Activated CD4-positive, CD25-positive, alpha-beta regulatory T cell (primary cell): ENCODE data around the gene ASPSCR1.

Source experiments
- DNase-seq, 4 experiments: peaks; one replicate each; lab custom pipeline; 2025; lab: John Stamatoyannopoulos, UW

ASPSCR1 gene

DNA sequence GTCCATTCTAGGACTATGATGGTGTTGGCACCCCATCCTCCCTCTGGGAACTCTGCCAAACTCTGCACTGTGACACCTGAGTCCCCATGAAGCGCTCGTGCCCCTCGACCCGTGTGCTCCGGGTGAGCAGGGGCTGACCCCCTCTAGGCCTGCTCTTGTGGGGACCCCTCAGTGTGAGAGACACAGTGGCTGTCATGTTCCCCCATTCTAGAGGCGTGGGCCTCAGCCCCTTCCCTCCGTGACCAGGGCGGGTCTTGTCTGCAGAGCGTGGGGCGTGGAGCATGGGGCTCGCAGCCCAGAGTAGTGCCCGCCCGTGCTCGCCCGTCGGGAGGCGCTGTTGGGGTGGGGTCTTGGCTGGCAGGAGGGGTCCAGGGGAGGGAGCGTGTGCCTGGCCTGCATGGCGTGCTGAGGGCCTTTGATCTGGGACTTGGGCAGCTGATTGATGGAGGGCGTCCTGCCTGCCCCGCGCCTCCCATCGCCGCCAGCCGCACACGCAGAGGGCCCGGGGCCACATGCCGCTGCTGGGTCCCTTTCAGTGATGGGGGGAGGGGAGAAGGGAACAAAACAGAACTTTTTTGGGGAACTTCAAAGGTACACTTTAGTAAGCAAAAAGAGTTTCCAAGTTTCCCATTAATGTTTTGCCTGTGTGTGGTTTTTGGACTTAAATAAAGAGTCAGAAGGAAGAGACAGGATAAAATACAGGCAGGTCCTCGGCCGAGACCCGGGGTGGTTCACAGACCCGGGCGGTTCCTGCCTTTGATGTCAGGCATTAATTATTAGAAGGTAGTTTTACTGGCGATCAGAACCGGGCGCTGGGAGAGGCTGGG lies 22.8 kb downstream of the ASPSCR1 start:
- DNase-seq: no peak

- DNase-seq: no peak
Observed at GRCh38 chr17:82000803-82001570, 23.6 kb downstream of the ASPSCR1 start.

- DNase-seq: no peak
Observed at GRCh38 chr17:82001571-82002056, 24.2 kb downstream of the ASPSCR1 start.

- no peak for DNase-seq
Observed at GRCh38 chr17:82003411-82004381, 26.3 kb downstream of the ASPSCR1 start.

- DNase-seq: no peak
Observed at GRCh38 chr17:82004517-82005455, 27.4 kb downstream of the ASPSCR1 start.

- no peak for DNase-seq
Observed at GRCh38 chr17:82005701-82006348, 28.4 kb downstream of the ASPSCR1 start.

DNA sequence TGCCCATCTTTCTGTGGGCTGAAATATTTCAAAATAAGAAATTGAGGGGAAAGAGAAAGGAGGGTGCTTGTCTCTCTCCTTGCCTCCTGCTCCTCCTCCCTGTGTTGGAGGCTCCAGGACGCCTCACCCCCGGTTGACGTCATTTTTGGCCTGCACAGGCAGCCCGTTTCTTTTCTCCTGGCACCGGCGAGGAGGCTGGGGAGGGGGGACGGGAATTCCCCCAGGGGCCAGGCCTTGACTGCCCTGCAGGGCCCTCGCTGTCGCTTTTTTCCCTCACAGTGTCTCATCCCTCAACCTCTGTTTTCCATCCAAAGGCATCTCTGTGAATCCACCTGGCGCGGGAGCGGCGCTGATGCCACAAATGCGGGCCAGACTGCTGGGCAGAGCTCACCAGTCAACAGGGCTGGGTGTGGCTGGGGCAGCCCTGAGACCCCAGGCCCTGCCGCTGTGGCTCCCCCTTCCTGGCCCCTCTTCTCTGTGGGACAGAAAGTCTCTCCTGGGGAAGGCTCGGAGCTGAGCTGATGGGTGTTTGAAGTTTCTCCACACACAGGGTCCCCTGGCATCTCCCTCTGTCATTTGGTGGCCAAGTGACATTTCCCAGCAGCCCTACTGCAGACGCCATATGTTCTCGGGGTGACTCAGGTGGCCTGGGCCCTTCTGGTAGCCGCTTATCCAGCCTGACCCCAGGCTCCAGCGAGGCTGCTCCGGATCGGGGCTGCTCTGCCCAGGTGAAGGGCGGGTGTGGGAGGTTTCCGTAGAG lies 29.2 kb downstream of the ASPSCR1 start:
- DNase-seq: no peak

GRCh38 chr17:82007228-82007494 lies 29.7 kb downstream of the ASPSCR1 start:
- no peak for DNase-seq

GRCh38 chr17:82007495-82008257 lies 30.2 kb downstream of the ASPSCR1 start:
- DNase-seq: no peak

DNA sequence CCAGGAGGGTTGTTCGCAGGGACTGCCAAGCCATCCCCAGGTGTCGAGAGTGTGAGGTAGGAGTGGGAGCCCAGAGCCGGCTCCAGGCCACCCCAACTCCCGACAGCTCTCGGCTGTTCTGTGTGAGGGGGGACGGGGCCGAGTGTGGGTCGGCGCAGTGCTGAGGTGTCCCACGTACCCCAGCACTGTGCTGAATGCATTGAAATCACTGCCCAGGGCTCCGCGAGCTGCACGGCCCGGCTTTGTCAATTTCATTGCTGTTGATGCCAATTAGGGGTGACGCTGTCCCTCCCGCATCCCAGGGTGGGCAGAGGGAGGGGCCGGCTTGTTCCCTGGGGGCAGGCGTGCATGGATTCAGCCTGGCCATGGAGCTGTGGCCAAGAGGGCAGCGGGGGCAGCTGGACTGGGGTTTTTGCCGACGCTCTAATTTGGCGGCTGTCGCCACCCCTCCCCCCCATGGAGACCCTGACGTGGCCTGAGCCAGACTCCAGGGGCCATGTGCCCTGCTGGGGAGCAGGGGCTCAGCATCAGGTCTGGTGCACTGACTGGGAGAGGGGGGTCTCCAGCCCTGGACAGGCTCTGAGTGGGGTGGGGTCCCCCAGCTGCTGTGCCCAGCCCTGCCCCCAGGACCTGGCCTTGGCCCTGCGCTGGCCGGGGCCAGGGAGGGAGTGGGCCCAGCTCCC lies 31.0 kb downstream of the ASPSCR1 start:
- no peak for DNase-seq

- no peak for DNase-seq
Observed at GRCh38 chr17:82008941-82009405, 31.5 kb downstream of the ASPSCR1 start.

DNA sequence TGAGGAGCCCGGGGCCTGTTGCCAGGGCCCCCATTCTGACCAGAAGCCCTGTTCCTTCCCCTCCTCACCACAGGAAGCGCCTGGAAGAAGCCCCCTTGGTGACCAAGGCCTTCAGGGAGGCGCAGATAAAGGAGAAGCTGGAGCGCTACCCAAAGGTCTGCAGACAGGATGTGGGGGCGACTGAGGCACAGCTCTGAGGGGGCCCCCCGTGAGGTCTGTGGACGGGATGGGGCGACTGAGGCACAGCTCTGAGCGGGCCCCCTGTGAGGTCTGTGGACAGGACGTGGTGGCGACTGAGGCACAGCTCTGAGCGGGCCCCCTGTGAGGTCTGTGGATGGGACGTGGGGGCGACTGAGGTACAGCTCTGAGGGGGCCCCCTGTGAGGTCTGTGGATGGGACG lies 32.0 kb downstream of the ASPSCR1 start:
- no peak for DNase-seq

GRCh38 chr17:82010575-82011525 lies 33.4 kb downstream of the ASPSCR1 start:
- no peak for DNase-seq

GRCh38 chr17:82011617-82012187 lies 34.3 kb downstream of the ASPSCR1 start:
- no peak for DNase-seq

GRCh38 chr17:82012261-82012639 lies 34.8 kb downstream of the ASPSCR1 start:
- no peak for DNase-seq

DNA sequence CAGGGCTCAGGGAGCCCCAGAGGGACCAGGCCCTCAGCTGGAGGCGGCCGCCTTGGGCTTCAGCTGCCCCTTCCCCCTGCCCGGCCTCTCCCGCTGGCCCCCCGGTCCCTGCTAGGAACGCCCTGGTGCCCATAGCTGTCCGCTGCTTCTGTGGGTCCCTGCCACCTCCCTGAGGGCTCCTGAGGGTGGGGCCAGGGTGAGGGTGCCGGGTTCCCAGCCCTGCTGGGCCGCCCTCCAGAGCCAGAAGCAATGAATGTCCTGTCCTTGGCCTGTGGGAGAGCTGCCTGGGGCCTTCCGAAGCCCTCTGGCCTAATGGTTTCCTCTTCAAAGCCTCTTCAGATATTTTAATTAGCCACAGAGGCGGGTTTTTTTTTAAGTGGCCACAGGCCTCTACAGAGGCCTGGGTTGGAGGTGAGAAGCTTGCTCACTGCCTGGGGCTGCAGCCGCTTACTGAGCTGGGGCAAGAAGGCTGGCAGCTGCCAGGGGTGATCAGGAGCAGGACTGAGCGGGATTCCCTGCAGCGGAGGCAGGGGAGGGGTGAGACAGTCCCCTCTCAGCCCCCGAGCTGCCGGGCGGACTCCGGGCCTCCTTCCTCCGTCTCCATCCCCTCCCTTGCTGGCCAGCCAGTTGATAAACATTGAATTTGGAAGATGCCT lies 35.3 kb downstream of the ASPSCR1 start:
- DNase-seq: no peak
